ENCODE data around the gene BCDIN3D. TPM values are rescaled to one million over a fixed set of nuclear protein-coding genes. Genes with fewer than 3 reads are reported as not detected.
A peak's percentile ranks its signal among the peaks of the same experiment; 100 is the strongest.
"Not testable (repeated sequence)": the region's sequence is repeated elsewhere in the genome, so short reads cannot be mapped to it uniquely, and the experiment has no call there.

Gene BCDIN3D
- total and polyA plus RNA-seq, 3 donors from 2014 or later, result 4.9 to 5.8 (median 5.1) TPM

- Histone ChIP-seq H3K27me3 (no peaks in the 10 kb centered on the region), H3K27ac (no peak overlapping the region)
These were observed 30.5 kb upstream of the BCDIN3D start for GRCh38 chr12:49873361-49873934.

GRCh38 chr12:49872781-49873181 lies 29.9 kb upstream of the BCDIN3D start:
- no peak overlapping the region for H3K4me3 ChIP-seq
- H3K27ac ChIP-seq, result no peak overlapping the region
- TF ChIP-seq POLR2A (IDR thresholded peaks at IDR 0.05) (no peak), CTCF (IDR thresholded peaks at IDR 0.05) (no peak)
- intact Hi-C loops (cut with DNase I; ENCODE audit: low total_unique reads), result no loop called here
- DNase-seq, result peak; percentile 29
- 66 to 85% methylated on average over 6 of the region's 6 CpGs for WGBS, 2 donors
- no peaks in the 10 kb centered on the region for H3K27me3 ChIP-seq
- H3K4me1 ChIP-seq, result peaks cover 24% of the 10 kb centered on the region
- H3K36me3 ChIP-seq (ENCODE audit: low read depth, missing control alignments), result no peaks in the 10 kb centered on the region
- no peaks in the 10 kb centered on the region for H3K9me3 ChIP-seq

More at GRCh38 chr12:49873361-49873934, 30.5 kb upstream of the BCDIN3D start:
- Histone ChIP-seq H3K9me3 (no peaks in the 10 kb centered on the region), H3K4me3 (no peak overlapping the region), H3K36me3 (ENCODE audit: low read depth, missing control alignments) (no peaks in the 10 kb centered on the region), H3K4me1 (peaks cover 17% of the 10 kb centered on the region)
- WGBS, 2 donors, result 80 to 91% methylated on average over 2 to 3 of the region's 3 CpGs
- no peak for DNase-seq
- no peak for TF ChIP-seq CTCF (IDR thresholded peaks at IDR 0.05)
- no peak for TF ChIP-seq POLR2A (IDR thresholded peaks at IDR 0.05)
- intact Hi-C loops (cut with DNase I; ENCODE audit: low total_unique reads), result no loop called here

- intact Hi-C loops (cut with DNase I; ENCODE audit: low total_unique reads), result no loop called here
- no peaks in the 10 kb centered on the region for H3K27me3 ChIP-seq
- peaks cover 28% of the 10 kb centered on the region for H3K4me1 ChIP-seq
- H3K36me3 ChIP-seq (ENCODE audit: low read depth, missing control alignments), result no peaks in the 10 kb centered on the region
- no peak overlapping the region for H3K27ac ChIP-seq
- no peak overlapping the region for H3K4me3 ChIP-seq
- 90 to 94% methylated on average over 2 to 5 of the region's 5 CpGs for WGBS, 2 donors
- TF ChIP-seq POLR2A (IDR thresholded peaks at IDR 0.05) (no peak), CTCF (IDR thresholded peaks at IDR 0.05) (no peak)
- no peaks in the 10 kb centered on the region for H3K9me3 ChIP-seq
- no peak for DNase-seq
These were observed 29.5 kb upstream of the BCDIN3D start for GRCh38 chr12:49872381-49872780.

- H3K4me1 ChIP-seq, result peaks cover 30% of the 10 kb centered on the region
- 94 to 99% methylated on average over 8 of the region's 8 CpGs for WGBS, 2 donors
- intact Hi-C loops (cut with DNase I; ENCODE audit: low total_unique reads); H3K27me3 ChIP-seq; H3K27ac ChIP-seq; H3K9me3 ChIP-seq; DNase-seq; H3K36me3 ChIP-seq (ENCODE audit: low read depth, missing control alignments); H3K4me3 ChIP-seq: not testable (repeated sequence)
These were observed 28.9 kb upstream of the BCDIN3D start for GRCh38 chr12:49871811-49872251.

- no peak for TF ChIP-seq CTCF (IDR thresholded peaks at IDR 0.05)
- no peak for DNase-seq
- 91 to 97% methylated on average over 4 of the region's 4 CpGs for WGBS, 2 donors
- peaks cover 30% of the 10 kb centered on the region for H3K4me1 ChIP-seq
- H3K4me3 ChIP-seq, result no peak overlapping the region
- no peaks in the 10 kb centered on the region for H3K9me3 ChIP-seq
- no peaks in the 10 kb centered on the region for H3K27me3 ChIP-seq
- H3K36me3 ChIP-seq (ENCODE audit: low read depth, missing control alignments), result no peaks in the 10 kb centered on the region
- no peak overlapping the region for H3K27ac ChIP-seq
- intact Hi-C loops (cut with DNase I; ENCODE audit: low total_unique reads), result no loop called here
These were observed 28.3 kb upstream of the BCDIN3D start for GRCh38 chr12:49871263-49871561.
